ENCODE results near the gene GLYATL2.

The GLYATL2 gene

GRCh38 chr11:58844361-58845005 is at the start of gene GLYATL2:
Gene GLYATL2, minus strand, starts transcription at chr11:58844704. Its CDS starts 5,092 bp downstream, at chr11:58839612.
- DNase-seq: no peak

GRCh38 chr11:58893899-58894298 is 49.4 kb upstream of the GLYATL2 start:
- DNase-seq: no peak

- DNase-seq: no peak
These were observed 44.1 kb upstream of the GLYATL2 start for GRCh38 chr11:58888579-58888978.

- no peak for DNase-seq
These were observed 42.9 kb upstream of the GLYATL2 start for GRCh38 chr11:58887452-58887851.

- DNase-seq: no peak
These were observed 36.1 kb upstream of the GLYATL2 start for GRCh38 chr11:58880625-58881024.

- no peak for DNase-seq
These were observed 35.7 kb upstream of the GLYATL2 start for GRCh38 chr11:58880166-58880565.

- DNase-seq: no peak
These were observed 23.1 kb upstream of the GLYATL2 start for GRCh38 chr11:58867556-58867955.

GRCh38 chr11:58866788-58867187 is 22.3 kb upstream of the GLYATL2 start:
- no peak for DNase-seq

- DNase-seq: no peak
These were observed 19.8 kb upstream of the GLYATL2 start for GRCh38 chr11:58864335-58864734.

- no peak for DNase-seq
These were observed 19.2 kb upstream of the GLYATL2 start for GRCh38 chr11:58863697-58864096.

GRCh38 chr11:58861533-58861932 is 17.0 kb upstream of the GLYATL2 start:
- no peak for DNase-seq

GRCh38 chr11:58856806-58857205 is 12.3 kb upstream of the GLYATL2 start:
- no peak for DNase-seq

GRCh38 chr11:58845386-58845785 is 882 bp upstream of the GLYATL2 start:
- no peak for DNase-seq

GRCh38 chr11:58837707-58838388 is 6.7 kb downstream of the GLYATL2 start:
- no peak for DNase-seq

GRCh38 chr11:58832056-58832645 is 12.4 kb downstream of the GLYATL2 start:
- DNase-seq: no peak

- no peak for DNase-seq
These were observed 13.7 kb downstream of the GLYATL2 start for GRCh38 chr11:58830673-58831301.

GRCh38 chr11:58829786-58830185 is 14.7 kb downstream of the GLYATL2 start:
- no peak for DNase-seq

- no peak for DNase-seq
These were observed 30.8 kb downstream of the GLYATL2 start for GRCh38 chr11:58813693-58814092.

- DNase-seq: no peak
These were observed 33.0 kb downstream of the GLYATL2 start for GRCh38 chr11:58811499-58811898.

- DNase-seq: no peak
These were observed 37.2 kb downstream of the GLYATL2 start for GRCh38 chr11:58807343-58807742.

GRCh38 chr11:58805065-58805464 is 39.4 kb downstream of the GLYATL2 start:
- no peak for DNase-seq

GRCh38 chr11:58801974-58802545 is 42.4 kb downstream of the GLYATL2 start:
- no peak for DNase-seq

GRCh38 chr11:58801302-58801701 is 43.2 kb downstream of the GLYATL2 start:
- DNase-seq: no peak

- no peak for DNase-seq
These were observed 48.2 kb downstream of the GLYATL2 start for GRCh38 chr11:58796333-58796732.
